Esophagus (tissue), 2 donors: ENCODE measurements around the gene TPGS1. TPM values are rescaled to one million over a fixed set of nuclear protein-coding genes. Genes with fewer than 3 reads are reported as not detected.

Experiments
- H3K27ac ChIP-seq, 2 donors: one replicate each; pipeline ENCODE4 v1.5.1; 2013; ENCODE audit warnings: low read depth in 2 of 2, mild to moderate bottlenecking in 2 of 2, inconsistent platforms in 1 of 2, low read length in 1 of 2, moderate library complexity in 1 of 2
- H3K27me3 ChIP-seq, 2 donors: one replicate each; pipeline ENCODE4 v1.6.1; 2013; ENCODE audit warnings: low read length in 2 of 2, control low read depth in 1 of 2, mild to moderate bottlenecking in 1 of 2; ENCODE audit not compliant: insufficient read depth in 2 of 2, control insufficient read depth in 1 of 2
- H3K36me3 ChIP-seq, 2 donors: one replicate each; pipeline ENCODE4 v1.6.1; 2013; ENCODE audit warnings: low read length in 1 of 2; ENCODE audit not compliant: control insufficient read depth in 2 of 2, insufficient read depth in 2 of 2
- H3K4me1 ChIP-seq, 2 donors: one replicate each; pipeline ENCODE4 v1.6.1; 2013; ENCODE audit warnings: low read length in 1 of 2; ENCODE audit not compliant: control insufficient read depth in 2 of 2, insufficient read depth in 2 of 2
- H3K4me3 ChIP-seq, 2 donors: one replicate each; pipeline ENCODE4 v1.5.1; 2013; ENCODE audit warnings: low read length in 2 of 2, mild to moderate bottlenecking in 2 of 2, low read depth in 1 of 2, moderate library complexity in 1 of 2
- H3K9me3 ChIP-seq, 2 donors: one replicate each; pipeline ENCODE4 v1.6.1; 2013; ENCODE audit warnings: mild to moderate bottlenecking in 2 of 2, low read depth in 1 of 2, low read length in 1 of 2, moderate library complexity in 1 of 2; ENCODE audit not compliant: control insufficient read depth in 2 of 2, insufficient read depth in 1 of 2
- WGBS, 2 donors: extraction: QIAGEN DNeasy Blood & Tissue Kit; methylation state at CpG; one replicate each; pipeline ENCODE4 v1.1.7; 2013; 5-methylcytosine and 5-hydroxymethylcytosine counted together
- polyA plus RNA-seq, 2 donors: library from polyadenylated mRNA; stranded (reverse); fragments of 200-250 nt; gene quantifications; one replicate each; pipeline ENCODE4 v1.2.3, GENCODE V29; 2013
- donor health status: healthy with polysubstance abuse.
- donor health status: Bipolar disorder and iron deficiency.

TPGS1 gene
- polyA plus RNA-seq, 2 donors: 13.9 to 16.8 TPM

GRCh38 chr19:517721-518597 lies 10.7 kb downstream of the TPGS1 start:
- H3K27me3 ChIP-seq: no peaks in the 10 kb centered on the region
- H3K4me1 ChIP-seq: no peaks in the 10 kb centered on the region
- H3K27ac ChIP-seq: no peak overlapping the region
- H3K9me3 ChIP-seq: no peaks in the 10 kb centered on the region
- H3K36me3 ChIP-seq: peaks cover 0 to 5% of the 10 kb centered on the region in 2 donors
- no peak overlapping the region for H3K4me3 ChIP-seq
- 48 to 68% methylated on average over 9 to 10 of the region's 10 CpGs for WGBS, 2 donors

- Histone ChIP-seq H3K9me3 (no peaks in the 10 kb centered on the region), H3K36me3 (peaks cover 0 to 5% of the 10 kb centered on the region in 2 donors), H3K4me1 (no peaks in the 10 kb centered on the region), H3K4me3 (peak overlapping the region in 1 of 2 donors; percentile 15), H3K27ac (no peak overlapping the region), H3K27me3 (no peaks in the 10 kb centered on the region)
- WGBS, 2 donors: 27 to 33% methylated on average over 10 to 58 of the region's 58 CpGs
These were observed 11.4 kb downstream of the TPGS1 start for GRCh38 chr19:518598-519231.

- 85 to 89% methylated on average over 43 to 45 of the region's 45 CpGs for WGBS, 2 donors
- Histone ChIP-seq H3K27me3 (no peaks in the 10 kb centered on the region), H3K9me3 (no peaks in the 10 kb centered on the region), H3K4me1 (no peaks in the 10 kb centered on the region), H3K36me3 (no peaks in the 10 kb centered on the region), H3K4me3 (no peak overlapping the region), H3K27ac (no peak overlapping the region)
These were observed 12.2 kb downstream of the TPGS1 start for GRCh38 chr19:519449-519865.

- H3K27ac ChIP-seq: no peak overlapping the region
- WGBS, 2 donors: 94% methylated on average over 12 of the region's 12 CpGs
- no peaks in the 10 kb centered on the region for H3K27me3 ChIP-seq
- peaks cover 0 to 3% of the 10 kb centered on the region in 2 donors for H3K4me1 ChIP-seq
- no peaks in the 10 kb centered on the region for H3K36me3 ChIP-seq
- no peaks in the 10 kb centered on the region for H3K9me3 ChIP-seq
- no peak overlapping the region for H3K4me3 ChIP-seq
These were observed 15.4 kb downstream of the TPGS1 start for GRCh38 chr19:522726-523125.

GRCh38 chr19:524062-524674 lies 16.9 kb downstream of the TPGS1 start:
- Histone ChIP-seq H3K9me3 (no peaks in the 10 kb centered on the region), H3K36me3 (no peaks in the 10 kb centered on the region)
- WGBS, 2 donors: 57 to 68% methylated on average over 29 of the region's 29 CpGs

GRCh38 chr19:525029-525428 lies 17.7 kb downstream of the TPGS1 start:
- H3K4me3 ChIP-seq: no peak overlapping the region
- H3K4me1 ChIP-seq: peaks cover 0 to 3% of the 10 kb centered on the region in 2 donors
- 77 to 83% methylated on average over 18 of the region's 18 CpGs for WGBS, 2 donors
- H3K27ac ChIP-seq: no peak overlapping the region
- no peaks in the 10 kb centered on the region for H3K9me3 ChIP-seq
- H3K36me3 ChIP-seq: no peaks in the 10 kb centered on the region
- H3K27me3 ChIP-seq: no peaks in the 10 kb centered on the region

More at GRCh38 chr19:524062-524674, 16.9 kb downstream of the TPGS1 start:
- Histone ChIP-seq H3K4me3 (no peak overlapping the region), H3K27ac (no peak overlapping the region), H3K27me3 (no peaks in the 10 kb centered on the region), H3K4me1 (peaks cover 0 to 3% of the 10 kb centered on the region in 2 donors)

- H3K27ac ChIP-seq: no peak overlapping the region
- no peak overlapping the region for H3K4me3 ChIP-seq
- no peaks in the 10 kb centered on the region for H3K9me3 ChIP-seq
- H3K27me3 ChIP-seq: no peaks in the 10 kb centered on the region
- peaks cover 0 to 3% of the 10 kb centered on the region in 2 donors for H3K4me1 ChIP-seq
- WGBS, 2 donors: 48 to 49% methylated on average over 13 of the region's 13 CpGs
- no peaks in the 10 kb centered on the region for H3K36me3 ChIP-seq
These were observed 18.6 kb downstream of the TPGS1 start for GRCh38 chr19:525857-526419.

- Histone ChIP-seq H3K4me1 (peaks cover 0 to 17% of the 10 kb centered on the region in 2 donors), H3K4me3 (peak overlapping the region; percentile 93 to 94), H3K9me3 (no peaks in the 10 kb centered on the region), H3K36me3 (no peaks in the 10 kb centered on the region), H3K27ac (peak overlapping the region; percentile 93 to 95), H3K27me3 (no peaks in the 10 kb centered on the region)
- 65% methylated on average over 37 to 38 of the region's 38 CpGs for WGBS, 2 donors
These were observed 23.1 kb downstream of the TPGS1 start for GRCh38 chr19:530134-531008.
